HepG2 (cell line): ENCODE measurements around the gene CD207. TPM values are rescaled to one million over a fixed set of nuclear protein-coding genes. Genes with fewer than 3 reads are reported as not detected.

Source experiments
- CTCF ChIP-seq: sonication (generic); formaldehyde crosslinking; IDR thresholded peaks from 2 replicates; pipeline ENCODE4 v1.5.0; 2020; ENCODE audit warnings: mild to moderate bottlenecking, missing genetic modification reagents, moderate library complexity
- GPBP1L1 ChIP-seq: sonication (generic); formaldehyde crosslinking; IDR thresholded peaks from 2 replicates; pipeline ENCODE4 v1.5.0; 2020; ENCODE audit warnings: mild to moderate bottlenecking, missing genetic modification reagents
- HBP1 ChIP-seq: IDR thresholded peaks from 2 replicates; pipeline ENCODE4 v1.6.1; 2016; ENCODE audit warnings: low read depth, control low read depth
- ISL2 ChIP-seq: sonication (generic); formaldehyde crosslinking; IDR thresholded peaks from 2 replicates; pipeline ENCODE4 v1.5.0; 2020; ENCODE audit warnings: missing genetic modification reagents
- LCORL ChIP-seq, 2 experiments: fragments of 450-650 bp in 1 of 2; sonication (generic) in 1 of 2; formaldehyde crosslinking in 1 of 2; IDR thresholded peaks; 2 replicates each; pipeline versions ENCODE4 v1.5.0 to v1.6.1; 2017 to 2020; ENCODE audit warnings: antibody characterized with exemption in 1 of 2, missing genetic modification reagents in 1 of 2
- MAX ChIP-seq: IDR thresholded peaks from 2 replicates; pipeline ENCODE4 v1.6.1; 2012; ENCODE audit warnings: inconsistent platforms
- MED13 ChIP-seq: sonication (generic); formaldehyde crosslinking; IDR thresholded peaks from 2 replicates; pipeline ENCODE4 v1.5.0; 2020; ENCODE audit warnings: missing genetic modification reagents
- MLXIP ChIP-seq: sonication (generic); formaldehyde crosslinking; IDR thresholded peaks from 2 replicates; pipeline ENCODE4 v1.9.0; 2021; ENCODE audit warnings: missing genetic modification reagents, borderline replicate concordance
- RAD51 ChIP-seq: fragments of 450-650 bp; IDR thresholded peaks from 2 replicates; pipeline ENCODE4 v1.6.1; 2016; ENCODE audit warnings: borderline replicate concordance
- SIX1 ChIP-seq: sonication (generic); formaldehyde crosslinking; IDR thresholded peaks from 2 replicates; pipeline ENCODE4 v1.4.0; 2020; ENCODE audit warnings: missing genetic modification reagents, borderline replicate concordance
- TBX3 ChIP-seq: fragments of 450-650 bp; IDR thresholded peaks from 2 replicates; pipeline ENCODE4 v1.6.1; 2017; ENCODE audit warnings: antibody characterized with exemption, mild to moderate bottlenecking, inconsistent platforms, borderline replicate concordance
- TRAFD1 ChIP-seq: sonication (generic); formaldehyde crosslinking; IDR thresholded peaks from 2 replicates; pipeline ENCODE4 v1.5.1; 2020; ENCODE audit warnings: missing genetic modification reagents, mild to moderate bottlenecking, borderline replicate concordance
- TRIM22 ChIP-seq: fragments of 450-650 bp; IDR thresholded peaks from 2 replicates; pipeline ENCODE4 v1.6.1; 2017
- ZNF235 ChIP-seq: sonication (generic); formaldehyde crosslinking; IDR thresholded peaks from 2 replicates; pipeline ENCODE4 v1.8.1; 2023; ENCODE audit warnings: mild to moderate bottlenecking, missing genetic modification reagents, borderline replicate concordance
- ZNF3 ChIP-seq: IDR thresholded peaks from 2 replicates; pipeline ENCODE4 v1.7.0; 2017; ENCODE audit warnings: inconsistent platforms
- ZNF652 ChIP-seq: IDR thresholded peaks from 2 replicates; pipeline ENCODE4 v1.6.1; 2016; ENCODE audit warnings: low read depth, borderline replicate concordance
- ZNF790 ChIP-seq: sonication (generic); formaldehyde crosslinking; IDR thresholded peaks from 2 replicates; pipeline ENCODE4 v1.8.0; 2022; ENCODE audit warnings: missing genetic modification reagents, mild to moderate bottlenecking, borderline replicate concordance
- polyA plus RNA-seq, 8 experiments: library from polyadenylated mRNA; depleted of rRNA in 3 of 8; stranded (reverse) in 7 of 8; unstranded in 1 of 8; fragments of >200 nt; fragmentation: Illumina TruSeq in 4 of 8; extraction: Trizol in 4 of 8; gene quantifications; 2 replicates each; pipeline versions ENCODE4 v1.2.1 to v1.2.3, GENCODE V29; 2011 to 2016; ENCODE audit warnings: low read depth in 4 of 8, missing spikeins in 1 of 8, mixed read lengths in 1 of 8; ENCODE audit not compliant: insufficient read depth in 1 of 8
- total RNA-seq, 5 experiments: library from RNA; depleted of rRNA; stranded (reverse); fragments of >200 nt; fragmentation: Illumina TruSeq; extraction: Trizol; gene quantifications; 2 replicates each; pipeline ENCODE4 v1.2.3, GENCODE V29; 2016; ENCODE audit warnings: low read depth in 1 of 5

Gene CD207
- total and polyA plus RNA-seq, 2 of the 13 experiments (the other 11 are each of a cell fraction or from before 2014, with no cell fraction given) = 0.09 to 0.15 TPM

- peak; percentile 20; the same call in 1 of the 2 replicates for TF ChIP-seq MAX
- no peak for TF ChIP-seq GPBP1L1 (CRISPR knock-in tag)
- TF ChIP-seq ZNF652 (CRISPR knock-in tag) = 0 out of 2 replicates have a peak, but pooled peaks have one; percentile 8
- TF ChIP-seq TRIM22 = no peak
- peak; percentile 37; the same call in 1 of the 2 replicates for TF ChIP-seq MLXIP (CRISPR knock-in tag)
- TF ChIP-seq CTCF (CRISPR knock-in tag) = 0 out of 2 replicates have a peak, but pooled peaks have one; percentile 8
- no peak for TF ChIP-seq TRAFD1
- TF ChIP-seq MED13 (CRISPR knock-in tag) = peak; percentile 98
- no peak for TF ChIP-seq ZNF3 (CRISPR knock-in tag)
- no peak for TF ChIP-seq ZNF235 (CRISPR knock-in tag)
- TF ChIP-seq ISL2 = peak; percentile 99
- TF ChIP-seq TBX3 = peak; percentile 84; the same call in 1 of the 2 replicates
- peak; percentile 91; the same call in 1 of the 2 replicates for TF ChIP-seq SIX1 (CRISPR knock-in tag)
- peak; percentile 95 for TF ChIP-seq LCORL (IDR thresholded peaks at IDR 0.05)
- peak; percentile 98 for TF ChIP-seq LCORL (CRISPR knock-in tag; IDR thresholded peaks at IDR 0.05)
- no peak for TF ChIP-seq RAD51
- TF ChIP-seq ZNF790 (CRISPR knock-in tag) = no peak
- no peak for TF ChIP-seq HBP1 (CRISPR knock-in tag)
Observed at GRCh38 chr2:70807102-70807827, 28.4 kb downstream of the CD207 start (continued).
